D341Med (cell line): Measurements from ENCODE around the gene IL15.
A peak's percentile ranks its signal among the peaks of the same experiment; 100 is the strongest.
"Not testable (repeated sequence)": the region's sequence is repeated elsewhere in the genome, so short reads cannot be mapped to it uniquely, and the experiment has no call there.

Source experiments
- DNase-seq: peaks from one replicate; pipeline ENCODE4 v3.0.0; 2012; ENCODE audit warnings: low spot score

The IL15 gene

DNA sequence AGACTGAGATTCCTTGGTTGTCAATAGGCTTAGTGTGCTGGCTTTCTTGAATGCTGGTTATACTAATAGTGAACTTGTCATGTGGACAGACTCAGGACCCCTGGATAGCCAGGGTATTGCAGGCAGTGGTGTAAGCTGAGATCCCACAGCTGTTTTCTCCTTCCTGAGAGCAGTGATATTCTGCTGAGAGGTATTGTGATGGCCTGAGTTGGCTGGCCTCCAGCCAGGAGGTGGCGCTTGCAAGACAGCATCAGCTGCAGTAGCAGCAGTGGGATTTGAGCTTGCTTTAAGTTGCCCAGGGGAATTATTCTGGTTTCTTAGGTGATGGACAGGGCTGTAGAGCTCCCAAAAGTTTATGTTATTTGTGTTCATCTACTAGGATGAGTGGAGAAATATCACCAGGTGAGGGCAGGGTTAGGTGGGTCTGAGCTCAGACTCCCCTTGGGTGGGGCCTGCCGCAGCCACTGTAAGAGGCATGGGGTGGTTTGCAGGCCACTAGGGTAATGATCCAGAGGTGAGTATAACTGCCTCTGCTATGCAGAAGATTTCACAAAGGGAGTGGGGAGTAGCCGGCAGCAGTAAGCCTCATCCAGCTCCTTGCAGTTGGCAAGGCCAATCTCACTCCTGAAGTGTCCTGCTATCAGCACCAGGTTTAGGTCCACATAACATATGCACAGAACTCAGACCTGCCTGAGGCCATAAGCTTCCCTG lies 66.2 kb downstream of the IL15 start:
- DNase-seq = no peak

DNA sequence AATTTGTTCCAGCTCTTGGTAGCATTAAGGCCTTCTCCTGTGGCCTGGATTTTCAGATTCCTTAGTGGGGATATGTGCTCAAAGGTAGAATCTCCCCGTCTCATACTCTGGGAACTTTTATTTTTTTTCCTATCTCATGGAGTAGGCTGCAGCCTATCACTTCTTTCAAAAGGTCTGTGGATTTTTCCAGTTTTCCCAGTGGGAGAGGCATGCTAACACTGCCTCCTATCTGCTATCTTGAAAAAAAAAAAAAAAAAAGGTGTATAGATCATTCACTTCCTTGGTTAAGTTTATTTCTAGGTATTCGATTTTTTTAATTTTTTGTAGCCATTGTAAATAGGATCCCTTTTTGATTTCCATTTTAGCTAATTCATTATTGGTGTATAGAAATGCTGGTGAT lies 67.1 kb downstream of the IL15 start:
- no peak for DNase-seq

DNA sequence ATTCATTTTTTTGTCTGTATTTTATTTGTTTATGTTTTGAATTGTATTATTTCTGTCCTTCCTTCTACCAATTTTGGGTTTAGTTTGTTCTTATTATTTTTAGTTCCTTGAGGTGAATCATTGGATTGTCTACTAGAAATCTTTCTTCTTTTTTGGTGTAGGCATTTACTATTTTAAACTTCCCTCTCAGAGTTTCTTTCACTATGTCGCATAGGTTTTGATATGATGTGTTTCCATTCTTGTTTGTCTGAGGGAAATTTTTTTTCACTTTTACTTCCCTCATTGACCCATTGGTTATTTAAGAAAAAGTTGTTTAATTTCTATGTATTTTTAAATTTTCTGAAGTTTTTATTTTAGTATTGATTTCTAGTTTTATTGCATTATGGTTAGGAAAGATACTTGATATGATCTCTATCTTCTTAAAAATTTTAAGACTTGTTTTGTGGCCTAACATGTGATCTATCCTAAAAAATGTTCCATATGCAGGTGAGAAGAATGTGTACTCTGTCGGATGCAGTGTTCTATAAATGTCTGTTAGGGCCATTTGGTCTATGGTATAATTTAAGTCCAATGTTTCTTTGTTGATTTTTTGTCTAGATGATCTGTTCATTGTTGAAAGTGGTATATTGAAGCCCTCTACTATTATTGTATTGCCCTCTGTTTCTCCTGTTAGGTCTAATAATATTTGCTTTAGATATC lies 68.8 kb downstream of the IL15 start:
- DNase-seq = no peak

DNA sequence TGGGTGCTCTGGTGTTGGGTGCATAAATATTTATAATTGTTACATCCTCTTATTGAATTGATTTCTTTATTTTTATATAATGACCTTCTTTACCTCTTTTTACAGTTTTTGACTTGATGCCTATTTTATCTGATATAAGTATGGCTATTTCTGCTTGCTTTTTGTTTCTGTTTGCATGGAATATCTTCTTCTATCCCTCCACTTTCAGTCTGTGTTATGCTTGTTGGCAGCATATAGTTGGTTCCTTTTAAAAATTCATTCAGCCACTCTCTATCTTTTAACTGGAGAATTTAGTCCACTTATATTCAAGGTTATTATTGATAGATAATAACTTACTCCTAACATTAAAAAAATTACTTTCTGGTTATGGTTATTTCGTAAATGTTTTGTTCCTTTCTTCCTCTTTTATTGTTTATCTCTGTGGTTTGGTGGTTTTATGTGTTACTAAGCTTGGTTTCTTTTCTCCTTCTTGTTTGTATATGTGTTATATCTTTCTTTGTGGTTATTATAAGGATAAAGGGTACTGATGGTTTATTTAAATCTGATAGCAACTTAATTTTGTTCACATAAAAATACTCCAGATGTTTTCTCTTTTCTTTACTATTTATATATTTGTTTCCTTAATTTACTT lies 69.5 kb downstream of the IL15 start:
- no peak for DNase-seq

DNA sequence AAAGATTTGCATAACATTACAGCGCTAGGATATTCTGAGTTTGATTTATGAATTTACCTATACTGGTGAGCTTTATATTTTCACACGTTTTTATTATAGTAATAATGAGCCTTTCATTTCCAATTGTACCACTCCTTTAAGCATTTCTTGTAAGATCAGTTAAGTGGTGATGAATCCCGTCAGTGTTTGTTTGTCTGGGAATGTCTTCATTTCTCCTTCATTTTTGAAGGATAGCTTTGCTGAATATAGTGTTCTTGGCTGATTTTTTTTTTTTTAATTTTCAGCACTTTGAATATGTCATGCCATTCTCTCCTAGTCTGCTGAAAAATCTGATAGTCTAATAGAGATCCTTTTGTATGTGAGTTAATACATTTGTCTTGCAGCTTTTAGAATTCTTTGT lies 70.1 kb downstream of the IL15 start:
- DNase-seq = no peak

DNA sequence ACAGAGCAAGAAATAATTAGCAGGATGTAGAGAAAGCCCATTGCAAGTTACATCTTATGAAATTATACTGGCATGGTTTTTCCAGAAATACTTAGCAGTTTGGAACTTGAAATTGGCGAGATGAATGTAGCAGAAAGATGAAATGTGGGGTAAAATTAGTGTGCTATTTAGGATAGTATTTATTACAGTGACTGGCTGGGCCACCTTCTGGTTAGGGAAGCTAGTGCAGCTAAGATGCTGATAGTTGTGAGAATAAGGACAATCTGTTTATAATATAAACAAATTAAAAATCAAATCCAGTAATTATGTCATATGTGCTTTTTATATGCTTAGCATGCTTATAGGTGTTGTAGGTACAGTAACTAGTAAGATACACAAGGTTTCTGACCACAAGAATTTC lies 74.8 kb downstream of the IL15 start:
- DNase-seq = peak; percentile 47

DNA sequence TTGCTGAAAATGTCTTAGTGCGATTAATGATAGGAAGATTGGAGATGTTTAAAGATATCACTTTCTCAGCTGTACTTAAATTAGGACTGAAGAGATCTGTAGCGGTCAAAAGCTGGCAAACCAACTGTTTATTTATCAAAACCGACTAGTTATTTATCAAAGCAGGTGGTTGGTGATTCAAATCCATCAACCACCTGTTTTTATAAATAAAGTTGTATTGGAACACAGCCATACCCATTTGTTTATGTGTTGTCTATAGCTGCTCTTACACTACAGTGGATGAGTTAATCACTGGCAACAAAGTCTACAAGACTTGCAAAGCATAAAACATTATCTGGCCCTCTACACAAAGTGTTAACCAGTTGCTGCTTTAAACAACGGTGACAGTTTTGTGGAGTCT lies 76.8 kb downstream of the IL15 start:
- DNase-seq = no peak

DNA sequence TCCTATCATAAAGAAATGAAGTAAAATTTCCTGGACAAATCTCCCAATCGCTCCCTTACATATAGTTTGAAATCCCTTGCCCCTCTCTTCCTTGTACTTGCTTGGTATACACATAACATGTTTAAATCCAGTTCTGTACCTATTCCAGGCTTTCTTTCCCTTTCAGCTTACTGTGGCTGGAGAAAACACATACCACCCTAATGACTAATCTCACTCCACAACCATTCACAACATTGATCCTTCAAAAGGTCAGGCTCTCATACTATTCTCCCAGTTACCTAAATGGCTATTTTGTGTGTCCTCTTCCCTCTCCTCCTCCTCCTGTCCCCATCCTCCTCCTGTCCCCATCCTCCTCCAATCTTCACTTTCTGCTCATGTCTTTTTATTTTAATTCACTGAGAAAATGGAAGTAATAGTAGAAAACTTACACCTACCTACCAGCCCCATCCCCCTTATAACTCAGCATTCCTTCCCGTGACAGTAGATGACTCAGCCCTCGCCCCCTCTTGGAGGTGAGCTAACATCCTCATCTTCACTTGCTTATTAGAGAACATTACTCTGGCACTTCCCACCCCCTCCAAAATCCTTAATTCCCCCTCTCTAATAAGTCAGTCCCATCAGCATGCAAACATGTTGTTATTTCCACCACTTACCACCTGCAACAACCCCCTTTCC lies 77.5 kb downstream of the IL15 start:
- DNase-seq = no peak

DNA sequence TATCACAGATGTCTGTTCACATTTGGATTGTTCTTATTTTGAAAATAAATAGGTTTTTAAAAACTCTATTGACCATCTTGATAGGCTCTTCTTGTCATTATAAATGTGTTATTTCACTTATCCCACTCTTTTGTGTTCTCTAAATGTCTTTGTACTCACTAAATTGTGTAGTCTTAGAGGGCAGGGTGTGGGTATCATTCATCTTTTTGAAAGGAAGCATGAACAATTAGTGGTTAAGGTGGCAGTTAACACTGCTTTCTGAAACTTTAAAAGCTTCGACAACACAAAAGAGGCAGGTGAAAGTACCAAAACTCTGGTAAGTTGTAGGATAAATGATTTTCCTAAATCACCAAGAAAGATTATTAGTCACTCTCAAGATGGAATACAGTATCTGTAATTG lies 83.2 kb downstream of the IL15 start:
- no peak for DNase-seq

DNA sequence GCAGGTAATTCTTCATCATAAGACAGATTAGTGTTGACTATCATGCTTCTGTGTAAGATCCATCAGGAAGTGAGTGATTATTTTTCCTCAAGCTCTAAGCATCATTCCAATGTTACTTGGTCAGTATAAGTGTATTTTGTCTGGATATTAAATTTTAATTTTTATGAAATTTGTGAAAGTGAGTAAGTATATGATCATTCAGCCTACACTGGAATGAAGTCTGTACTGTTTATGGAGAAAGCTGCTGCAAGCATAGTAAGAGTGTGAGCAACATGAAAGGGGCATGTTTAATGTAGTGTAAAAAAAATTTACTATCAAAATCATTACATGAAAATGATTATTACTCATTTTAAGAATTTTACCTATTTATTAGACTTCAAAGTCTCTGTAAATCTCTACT lies 84.8 kb downstream of the IL15 start:
- DNase-seq = no peak

DNA sequence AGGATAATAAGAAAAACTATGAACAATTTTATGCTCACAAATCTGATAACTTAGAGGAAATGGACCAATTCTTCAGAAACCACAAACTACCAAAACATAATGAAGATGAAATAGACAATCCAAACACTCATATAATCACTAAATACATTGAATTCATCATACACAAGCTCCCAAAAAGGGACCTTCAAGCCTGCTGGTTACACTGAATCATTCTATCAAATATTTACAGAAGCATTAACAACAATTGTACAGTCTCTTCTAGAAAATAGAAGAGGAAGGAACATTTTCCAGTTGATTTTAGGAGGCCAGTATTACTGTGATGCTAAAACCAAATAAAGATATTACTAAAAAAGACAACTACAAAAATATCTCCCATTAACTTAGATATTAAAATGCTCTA lies 88.3 kb downstream of the IL15 start:
- DNase-seq = no peak

DNA sequence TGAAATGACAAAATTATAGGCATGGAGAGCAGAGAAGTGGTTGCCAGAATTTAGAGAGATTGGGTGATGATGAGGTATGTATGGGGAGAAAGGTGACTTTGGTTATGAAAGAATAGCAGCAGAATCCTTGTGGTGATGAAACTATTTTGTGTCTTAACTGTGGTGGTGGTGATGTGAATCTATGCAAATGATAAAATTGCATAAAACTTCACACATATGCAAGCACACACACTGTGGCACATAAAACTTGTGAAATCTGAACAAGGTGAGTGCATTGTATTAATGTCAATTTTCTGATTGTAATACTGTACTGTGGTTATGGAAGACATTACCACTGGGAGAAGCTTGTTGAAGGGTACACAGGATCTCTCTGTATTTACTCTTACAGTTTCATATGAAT lies 91.0 kb downstream of the IL15 start:
- no peak for DNase-seq

DNA sequence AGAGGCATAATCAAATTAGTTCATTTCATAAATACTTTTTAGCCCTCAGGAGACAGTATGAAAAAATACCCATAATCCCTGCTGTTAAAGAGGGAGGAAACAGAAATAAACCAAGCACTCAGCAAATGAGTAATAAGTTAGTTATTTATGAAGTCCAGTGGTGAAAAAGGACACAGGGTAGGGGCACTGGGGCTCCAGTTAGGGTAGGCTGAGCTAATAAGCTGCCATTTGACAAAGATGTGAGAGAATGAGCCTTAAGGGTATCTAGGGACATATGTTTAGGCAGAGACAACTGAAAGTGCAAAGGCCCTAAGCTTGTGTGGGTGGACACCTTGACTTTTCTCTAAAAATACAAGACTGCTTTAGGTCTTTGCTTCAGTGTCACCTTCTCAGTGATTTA lies 94.4 kb downstream of the IL15 start:
- DNase-seq = no peak

DNA sequence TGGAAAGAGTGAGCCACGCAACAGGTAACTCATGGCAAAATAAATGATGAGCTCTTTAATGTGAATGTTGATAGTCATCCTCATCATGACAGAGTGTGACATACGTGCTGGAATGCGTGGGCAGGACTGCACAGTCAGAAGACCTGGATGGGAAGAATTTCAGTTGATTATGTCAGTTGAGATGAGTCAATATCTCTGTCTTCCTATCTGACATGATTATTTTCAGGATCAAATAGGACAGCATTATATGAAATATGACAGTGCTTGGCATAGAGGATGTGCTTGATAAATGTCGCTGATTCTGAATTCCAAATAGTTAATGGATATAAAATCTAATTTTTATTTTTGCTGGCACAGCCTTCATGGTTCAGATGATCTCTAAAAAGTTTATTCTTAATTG lies 95.1 kb downstream of the IL15 start:
- DNase-seq = no peak

DNA sequence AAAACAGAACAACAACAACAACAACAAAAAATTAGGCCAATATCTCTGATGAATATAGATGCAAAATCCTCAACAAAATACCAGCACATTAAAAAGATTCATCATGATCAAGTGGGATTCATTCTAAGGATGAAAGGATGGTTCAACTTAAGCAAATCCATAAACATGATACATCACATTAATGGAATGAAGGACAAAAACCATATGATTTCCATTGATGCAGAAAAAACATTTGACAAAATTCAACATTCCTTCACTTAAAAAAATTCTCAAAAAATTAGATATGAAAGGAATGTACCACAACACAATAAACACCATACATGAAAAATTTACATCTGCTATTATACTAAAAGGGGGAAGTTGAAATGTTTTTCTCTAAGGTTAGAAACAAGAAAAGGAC lies 103.3 kb downstream of the IL15 start:
- DNase-seq = no peak

DNA sequence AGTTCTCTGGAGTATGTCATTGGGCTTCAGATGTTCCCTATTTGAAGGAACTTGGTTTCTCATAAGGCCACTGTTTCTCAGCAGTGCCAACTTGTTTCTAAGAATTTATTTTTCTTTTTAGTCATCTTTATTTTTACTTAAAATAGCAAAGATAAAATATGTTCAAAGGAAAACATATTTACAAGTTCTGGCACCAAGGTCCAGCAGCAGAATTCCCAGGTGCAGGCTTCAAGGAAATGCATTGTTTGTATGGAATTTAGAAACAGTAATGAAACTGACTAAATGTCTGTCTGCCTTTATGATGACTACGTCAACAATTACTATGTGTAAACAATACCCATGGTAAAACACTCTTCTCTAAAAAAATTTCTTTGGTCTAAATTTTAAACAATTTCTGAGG lies 109.6 kb downstream of the IL15 start:
- no peak for DNase-seq

DNA sequence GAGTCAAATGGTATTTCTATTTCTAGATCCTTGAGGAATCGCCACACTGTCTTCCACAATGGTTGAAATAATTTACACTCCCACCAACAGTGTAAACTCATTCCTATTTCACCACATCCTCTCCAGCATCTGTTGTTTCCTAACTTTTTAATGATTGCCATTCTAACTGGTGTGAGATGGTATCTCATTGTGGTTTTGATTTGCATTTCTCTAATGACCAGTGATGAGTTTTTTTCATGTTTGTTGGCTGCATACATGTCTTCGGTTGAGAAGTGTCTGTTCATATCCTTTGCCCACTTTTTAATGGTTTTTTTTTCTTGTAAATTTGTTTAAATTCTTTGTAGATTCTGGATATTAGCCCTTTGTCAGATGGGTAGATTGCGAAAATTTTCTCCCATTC lies 115.4 kb downstream of the IL15 start:
- DNase-seq = not testable (repeated sequence)

DNA sequence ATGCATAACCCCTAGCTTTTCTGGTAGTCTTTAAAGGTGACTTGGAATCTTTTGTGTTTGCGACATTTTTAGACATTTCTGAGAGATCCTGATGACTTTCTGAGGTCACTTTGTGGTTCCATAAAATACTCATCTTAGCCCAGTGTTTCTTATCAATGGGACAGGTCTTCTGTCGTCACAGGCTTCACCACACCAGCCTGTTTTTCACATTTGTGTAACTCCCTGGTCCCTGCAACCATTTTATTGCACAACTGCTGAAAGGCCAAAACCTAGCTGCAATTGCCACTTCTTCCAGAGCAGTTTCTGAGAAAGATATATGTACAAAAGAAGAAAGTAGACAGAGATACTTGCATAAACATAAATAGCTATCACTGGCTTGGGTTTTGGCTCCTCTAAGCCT lies 120.9 kb downstream of the IL15 start:
- no peak for DNase-seq

DNA sequence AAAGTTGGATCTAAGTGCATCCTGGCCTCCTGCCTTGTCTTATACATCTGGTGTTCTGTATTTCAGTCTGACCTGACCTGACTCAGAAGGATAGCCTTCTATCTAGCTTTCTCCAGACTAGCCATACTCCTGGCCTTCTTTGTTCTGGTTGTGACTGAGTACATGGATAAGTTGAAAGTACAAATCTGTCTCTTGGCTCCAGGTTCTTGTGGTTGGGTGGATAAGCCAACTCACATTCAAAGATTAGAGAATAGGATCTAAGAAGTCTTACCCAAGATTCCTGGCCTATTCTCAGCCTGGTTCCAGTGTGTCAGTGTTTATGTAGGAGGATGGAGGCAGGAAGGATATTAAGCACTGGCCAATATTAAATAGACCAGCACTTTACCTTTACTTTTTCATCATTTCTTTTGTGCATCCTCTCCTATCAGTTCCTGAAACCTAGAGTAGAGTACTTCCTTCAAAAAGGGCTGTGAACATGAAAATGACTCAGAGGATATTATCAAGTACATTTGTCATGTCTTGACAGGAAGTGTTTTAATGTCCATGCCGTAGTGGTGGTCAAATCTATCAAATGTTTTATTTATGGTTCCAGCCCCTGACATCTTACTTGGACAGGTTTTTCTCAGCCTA lies 123.5 kb downstream of the IL15 start:
- no peak for DNase-seq

DNA sequence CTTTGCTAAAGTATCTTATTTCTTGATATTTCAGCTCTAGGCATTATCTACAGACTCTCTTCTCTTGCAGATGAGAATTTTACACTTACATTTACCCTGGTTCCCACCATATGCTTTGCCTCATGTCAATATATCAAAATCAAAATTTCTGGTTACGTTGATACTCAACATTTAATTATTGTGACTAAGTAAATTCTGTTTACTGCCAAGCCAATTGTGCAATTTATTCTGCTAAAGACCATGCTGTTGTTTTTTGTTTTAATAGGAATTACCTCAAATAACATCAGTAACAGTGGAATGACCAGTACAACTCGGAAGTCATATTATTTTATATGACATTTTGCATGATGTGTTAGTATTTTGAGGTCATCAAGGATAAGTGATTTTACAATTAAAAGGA lies 125.5 kb downstream of the IL15 start:
- no peak for DNase-seq

DNA sequence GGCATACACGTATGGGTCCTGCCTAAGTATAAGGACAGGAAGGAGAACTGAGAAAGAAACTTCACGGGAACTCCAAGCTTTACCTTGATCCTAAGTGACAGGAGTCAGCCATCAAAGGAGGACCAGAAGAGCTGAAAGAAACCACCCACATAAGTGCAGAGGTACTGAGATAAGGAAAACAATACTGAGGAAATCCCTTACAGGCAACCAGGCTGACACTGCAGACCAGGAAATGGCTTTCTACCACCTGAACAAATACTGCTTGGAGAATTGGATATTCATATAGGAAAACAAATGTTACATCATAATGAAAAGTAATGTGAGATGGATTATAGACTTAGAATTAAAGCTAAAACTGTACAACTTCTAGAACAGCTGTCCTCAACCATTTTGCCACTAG lies 127.0 kb downstream of the IL15 start:
- DNase-seq = no peak

DNA sequence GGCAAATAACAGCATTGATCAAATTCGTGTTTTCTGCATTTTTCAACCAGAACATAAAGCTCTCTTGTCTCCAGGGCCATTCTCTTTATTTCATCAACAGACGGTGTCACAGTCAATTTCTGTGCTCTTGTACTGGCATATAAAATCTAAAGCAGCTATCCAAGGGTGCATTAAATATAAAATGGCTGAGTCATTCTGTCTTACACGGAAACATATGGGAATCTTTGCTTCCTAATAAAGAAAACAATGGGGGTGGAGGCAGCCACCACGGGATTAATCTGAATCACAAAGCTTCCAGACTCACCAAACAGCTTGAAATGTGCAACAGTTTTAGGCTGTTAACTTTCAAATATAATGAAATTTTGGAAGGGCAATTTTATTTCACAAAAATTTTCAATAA lies 132.6 kb downstream of the IL15 start:
- peak; percentile 36 for DNase-seq
